Neuron (in vitro differentiated cells): ENCODE measurements around the gene CDC5L.

ENCODE experiments used
- H2AFZ ChIP-seq: one replicate; pipeline ENCODE4 v1.6.1; 2013; ENCODE audit warnings: low read depth, mild to moderate bottlenecking, inconsistent platforms, low read length, moderate library complexity
- H3K27me3 ChIP-seq: one replicate; pipeline ENCODE4 v1.6.1; 2013; ENCODE audit warnings: low read length; ENCODE audit not compliant: insufficient read depth
- H3K36me3 ChIP-seq: one replicate; pipeline ENCODE4 v1.6.1; 2013; ENCODE audit warnings: low read length; ENCODE audit not compliant: insufficient read depth
- H3K4me1 ChIP-seq: one replicate; pipeline ENCODE4 v1.6.1; 2013; ENCODE audit warnings: low read length; ENCODE audit not compliant: insufficient read depth
- H3K4me3 ChIP-seq: 2 replicates; pipeline ENCODE4 v1.5.1; 2013; ENCODE audit warnings: mild to moderate bottlenecking, low read length, moderate library complexity
- H3K9me3 ChIP-seq: one replicate; pipeline ENCODE4 v1.6.1; 2013; ENCODE audit warnings: low read length

CDC5L gene

DNA sequence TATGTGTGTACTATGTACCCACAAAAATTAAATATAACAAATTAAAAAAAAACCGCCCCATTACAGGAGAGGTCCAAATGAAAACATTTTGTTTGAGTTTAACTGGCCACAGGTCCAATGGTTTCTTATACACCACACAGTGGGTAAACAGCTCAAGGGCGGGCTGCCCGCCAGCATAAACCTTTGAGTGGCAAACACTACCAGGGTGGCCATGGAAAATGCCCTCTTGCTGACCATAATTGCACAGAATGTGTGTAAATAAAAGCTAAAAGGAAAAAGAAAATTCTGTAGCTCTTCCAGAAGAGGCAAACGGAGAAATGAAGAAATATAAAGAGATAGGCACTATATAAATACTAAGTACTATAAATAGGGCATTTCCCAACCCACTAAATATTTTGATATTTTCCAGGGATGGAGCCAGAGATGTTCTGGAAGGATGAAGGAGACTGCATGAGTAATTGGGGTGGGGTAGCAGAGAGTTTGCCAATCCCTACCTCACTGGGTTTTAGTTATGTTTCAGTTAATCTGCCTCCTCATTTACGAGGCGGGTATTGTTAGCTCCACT is 1.1 kb upstream of the CDC5L start:
- peak overlapping the region; percentile 72 for H3K4me3 ChIP-seq

GRCh38 chr6:44386929-44387345 is 569 bp upstream of the CDC5L start:
- H2AFZ ChIP-seq: peak overlapping the region; percentile 60
- H3K4me1 ChIP-seq: peaks cover 24% of the 10 kb centered on the region
- H3K4me3 ChIP-seq: peak overlapping the region; percentile 72
- peaks cover 17% of the 10 kb centered on the region for H3K36me3 ChIP-seq
- no peaks in the 10 kb centered on the region for H3K9me3 ChIP-seq
- no peaks in the 10 kb centered on the region for H3K27me3 ChIP-seq

More for the DNA sequence above, 1.1 kb upstream of the CDC5L start:
- Histone ChIP-seq H2AFZ (peak overlapping the region; percentile 60), H3K4me1 (peaks cover 24% of the 10 kb centered on the region), H3K9me3 (no peaks in the 10 kb centered on the region), H3K36me3 (peaks cover 12% of the 10 kb centered on the region), H3K27me3 (no peaks in the 10 kb centered on the region)

DNA sequence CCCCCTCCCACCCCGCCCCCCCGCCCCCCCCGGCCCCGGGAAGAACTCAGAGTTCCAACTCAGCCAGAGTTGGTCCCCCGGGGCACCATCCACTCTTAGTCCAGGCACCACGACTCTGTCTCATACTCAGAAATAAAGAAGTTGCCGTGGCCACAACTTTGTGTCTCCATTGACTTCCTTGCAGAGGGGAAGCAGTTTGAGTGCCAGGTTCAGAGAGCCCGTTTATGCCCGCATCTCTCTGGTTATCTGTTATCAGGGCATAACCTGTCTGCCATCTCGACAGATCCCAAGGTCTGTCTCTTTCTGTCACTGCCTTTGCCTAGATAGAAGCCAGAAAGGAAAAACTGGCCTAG is 605 bp downstream of the CDC5L start:
- Histone ChIP-seq H3K36me3 (peaks cover 28% of the 10 kb centered on the region), H2AFZ (no peak overlapping the region), H3K27me3 (no peaks in the 10 kb centered on the region), H3K4me1 (peaks cover 24% of the 10 kb centered on the region), H3K4me3 (peak overlapping the region; percentile 72), H3K9me3 (no peaks in the 10 kb centered on the region)

DNA sequence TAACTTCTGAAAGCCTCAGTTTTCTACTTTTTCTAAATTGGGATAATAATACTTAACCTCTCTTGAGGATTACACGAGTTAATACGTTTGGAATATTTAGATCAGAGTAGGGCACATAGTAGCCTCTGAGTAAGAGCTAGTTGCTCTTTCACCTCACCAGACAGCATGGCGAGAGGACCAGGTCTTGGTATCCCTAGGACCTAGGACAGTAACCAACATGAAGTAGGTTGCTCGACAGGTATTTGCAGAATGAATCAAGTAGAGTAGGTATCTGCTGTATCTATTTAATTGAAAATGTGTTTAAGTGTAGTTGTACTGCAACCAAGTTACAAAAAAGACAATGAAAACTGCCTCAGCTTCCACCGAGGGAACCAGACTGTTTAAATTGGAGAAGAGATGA is 1.4 kb downstream of the CDC5L start:
- Histone ChIP-seq H3K4me1 (peaks cover 24% of the 10 kb centered on the region), H3K4me3 (peak overlapping the region; percentile 72), H3K36me3 (peaks cover 36% of the 10 kb centered on the region), H3K9me3 (no peaks in the 10 kb centered on the region), H3K27me3 (no peaks in the 10 kb centered on the region), H2AFZ (no peak overlapping the region)

- H3K4me1 ChIP-seq: peaks cover 24% of the 10 kb centered on the region
- H3K9me3 ChIP-seq: no peaks in the 10 kb centered on the region
- peaks cover 49% of the 10 kb centered on the region for H3K36me3 ChIP-seq
- H3K4me3 ChIP-seq: no peak overlapping the region
- no peaks in the 10 kb centered on the region for H3K27me3 ChIP-seq
- no peak overlapping the region for H2AFZ ChIP-seq
Measured at GRCh38 chr6:44390158-44390683, 2.7 kb downstream of the CDC5L start.

DNA sequence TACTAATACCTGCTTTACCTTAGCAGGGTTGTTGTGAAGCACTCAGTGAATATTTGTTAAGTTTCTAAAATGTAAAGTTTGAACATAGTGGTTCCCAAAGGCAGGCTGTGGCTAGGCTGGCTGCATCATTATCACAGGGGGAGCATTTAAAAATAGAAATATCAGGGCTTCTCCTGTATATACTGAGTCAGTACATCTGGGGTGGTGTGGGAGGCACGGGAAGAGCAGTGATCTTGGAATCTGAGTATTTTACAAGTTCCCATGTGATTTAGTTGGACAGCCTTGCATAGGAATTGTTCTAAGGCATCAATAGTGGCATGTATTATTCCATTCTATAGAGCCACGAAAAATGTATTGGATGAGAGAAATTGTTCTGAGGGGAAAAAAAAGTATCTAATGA is 8.0 kb downstream of the CDC5L start:
- no peaks in the 10 kb centered on the region for H3K4me1 ChIP-seq
- H3K9me3 ChIP-seq: peaks cover 3% of the 10 kb centered on the region
- peaks cover 89% of the 10 kb centered on the region for H3K36me3 ChIP-seq
- H3K4me3 ChIP-seq: no peak overlapping the region
- H3K27me3 ChIP-seq: no peaks in the 10 kb centered on the region
- H2AFZ ChIP-seq: no peak overlapping the region

DNA sequence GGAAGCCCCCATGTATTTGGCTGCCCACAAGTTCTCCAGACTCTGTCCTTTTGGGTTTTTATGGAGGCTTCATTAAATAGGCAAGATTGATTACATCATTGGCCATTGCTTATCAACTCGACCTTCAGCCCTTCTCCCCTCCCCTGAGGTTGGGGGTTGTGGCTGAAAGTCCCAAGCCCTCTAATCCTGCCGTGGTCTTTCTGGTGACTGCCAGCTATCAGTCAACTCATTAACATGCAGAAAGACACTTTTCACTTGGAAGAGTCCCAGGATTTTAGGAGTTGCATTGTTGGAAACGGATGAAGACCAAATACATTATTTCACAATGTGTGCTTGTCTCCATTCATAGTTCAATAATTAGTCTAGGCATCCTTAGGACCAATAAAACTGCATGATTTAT is 9.5 kb downstream of the CDC5L start:
- peaks cover 87% of the 10 kb centered on the region for H3K36me3 ChIP-seq
- no peak overlapping the region for H3K4me3 ChIP-seq
- H3K27me3 ChIP-seq: no peaks in the 10 kb centered on the region
- no peak overlapping the region for H2AFZ ChIP-seq
- no peaks in the 10 kb centered on the region for H3K4me1 ChIP-seq
- peaks cover 10% of the 10 kb centered on the region for H3K9me3 ChIP-seq

DNA sequence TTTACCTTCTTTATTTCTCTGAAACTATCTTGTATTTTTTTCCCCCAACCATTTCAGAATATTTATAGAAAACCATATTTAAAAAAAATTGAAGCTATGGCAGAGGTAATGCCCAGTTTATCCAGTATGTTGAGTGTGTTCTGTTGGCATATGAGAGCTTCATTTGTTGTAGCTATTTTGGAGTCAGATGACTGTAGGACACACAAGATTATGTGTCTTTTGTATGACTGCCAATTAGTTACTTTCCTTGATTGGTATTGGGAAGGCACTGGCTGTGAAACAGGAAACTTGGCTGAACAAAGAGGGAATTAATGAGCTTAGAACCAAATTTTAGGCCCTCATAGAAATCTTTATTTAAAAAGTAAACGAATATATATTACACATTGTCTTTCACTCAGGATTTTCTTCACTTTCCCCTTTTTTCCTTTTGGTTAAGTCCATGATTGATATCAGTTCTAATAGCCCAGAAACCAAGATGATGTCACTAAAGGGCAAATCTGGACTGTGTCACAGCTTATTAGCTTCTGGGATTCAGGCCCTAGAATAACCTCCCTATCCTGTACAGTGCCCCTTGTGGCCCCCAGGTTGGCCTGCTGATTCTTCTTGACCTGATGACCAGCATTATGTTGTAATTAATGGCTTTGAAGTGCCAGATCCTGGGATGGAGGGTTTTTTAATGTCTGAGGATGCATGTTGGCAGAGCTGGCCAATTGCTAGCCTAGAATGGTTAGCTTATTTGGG is 10.1 kb downstream of the CDC5L start:
- H2AFZ ChIP-seq: no peak overlapping the region
- no peak overlapping the region for H3K4me3 ChIP-seq
- no peaks in the 10 kb centered on the region for H3K27me3 ChIP-seq
- peaks cover 83% of the 10 kb centered on the region for H3K36me3 ChIP-seq
- peaks cover 10% of the 10 kb centered on the region for H3K9me3 ChIP-seq
- no peaks in the 10 kb centered on the region for H3K4me1 ChIP-seq

DNA sequence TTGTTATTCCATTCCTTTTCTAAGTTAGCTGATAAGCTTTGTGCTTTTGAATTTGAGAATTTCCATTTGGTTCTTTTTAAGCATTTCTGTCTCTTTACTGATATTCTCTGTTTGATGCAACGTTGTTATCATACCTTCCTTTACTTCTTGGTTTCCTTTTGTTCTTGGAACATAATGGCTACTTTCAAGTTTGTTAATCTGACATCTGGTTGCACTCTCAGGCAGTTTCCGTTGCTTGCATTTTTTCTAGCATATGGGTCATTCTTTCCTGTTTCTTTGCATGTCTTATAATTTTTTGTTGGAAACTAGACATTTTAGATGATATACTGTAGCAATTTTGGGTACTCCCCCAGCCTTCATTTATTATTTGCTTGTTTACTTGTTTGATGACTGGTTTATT is 12.5 kb downstream of the CDC5L start:
- no peaks in the 10 kb centered on the region for H3K4me1 ChIP-seq
- H3K4me3 ChIP-seq: no peak overlapping the region
- H2AFZ ChIP-seq: no peak overlapping the region
- H3K36me3 ChIP-seq: peaks cover 81% of the 10 kb centered on the region
- H3K9me3 ChIP-seq: peaks cover 10% of the 10 kb centered on the region
- H3K27me3 ChIP-seq: no peaks in the 10 kb centered on the region

DNA sequence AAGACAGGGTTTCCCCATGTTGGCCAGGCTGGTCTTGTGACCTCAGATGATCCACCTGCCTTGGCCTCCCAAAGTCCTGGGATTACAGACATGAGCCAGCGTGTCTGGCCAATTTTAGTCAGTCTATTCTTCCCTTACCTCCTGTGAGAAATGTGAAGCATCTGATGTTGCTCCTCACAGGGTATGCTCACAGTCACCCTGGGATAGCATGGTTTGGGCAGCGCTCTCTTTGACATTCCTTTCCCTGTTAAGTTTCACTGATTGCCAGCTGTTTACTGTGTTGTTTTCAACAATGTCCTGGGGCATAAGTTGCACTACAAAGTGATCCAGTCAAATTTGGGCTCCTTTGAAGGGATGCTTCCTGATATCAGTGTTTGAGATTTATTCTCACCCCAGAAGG is 13.1 kb downstream of the CDC5L start:
- peaks cover 10% of the 10 kb centered on the region for H3K9me3 ChIP-seq
- H3K4me1 ChIP-seq: no peaks in the 10 kb centered on the region
- no peak overlapping the region for H3K4me3 ChIP-seq
- no peaks in the 10 kb centered on the region for H3K27me3 ChIP-seq
- H3K36me3 ChIP-seq: peaks cover 81% of the 10 kb centered on the region
- H2AFZ ChIP-seq: no peak overlapping the region

GRCh38 chr6:44401138-44401537 is 13.6 kb downstream of the CDC5L start:
- Histone ChIP-seq H3K4me3 (no peak overlapping the region), H2AFZ (no peak overlapping the region), H3K4me1 (no peaks in the 10 kb centered on the region), H3K9me3 (peaks cover 10% of the 10 kb centered on the region), H3K27me3 (no peaks in the 10 kb centered on the region), H3K36me3 (peaks cover 80% of the 10 kb centered on the region)

DNA sequence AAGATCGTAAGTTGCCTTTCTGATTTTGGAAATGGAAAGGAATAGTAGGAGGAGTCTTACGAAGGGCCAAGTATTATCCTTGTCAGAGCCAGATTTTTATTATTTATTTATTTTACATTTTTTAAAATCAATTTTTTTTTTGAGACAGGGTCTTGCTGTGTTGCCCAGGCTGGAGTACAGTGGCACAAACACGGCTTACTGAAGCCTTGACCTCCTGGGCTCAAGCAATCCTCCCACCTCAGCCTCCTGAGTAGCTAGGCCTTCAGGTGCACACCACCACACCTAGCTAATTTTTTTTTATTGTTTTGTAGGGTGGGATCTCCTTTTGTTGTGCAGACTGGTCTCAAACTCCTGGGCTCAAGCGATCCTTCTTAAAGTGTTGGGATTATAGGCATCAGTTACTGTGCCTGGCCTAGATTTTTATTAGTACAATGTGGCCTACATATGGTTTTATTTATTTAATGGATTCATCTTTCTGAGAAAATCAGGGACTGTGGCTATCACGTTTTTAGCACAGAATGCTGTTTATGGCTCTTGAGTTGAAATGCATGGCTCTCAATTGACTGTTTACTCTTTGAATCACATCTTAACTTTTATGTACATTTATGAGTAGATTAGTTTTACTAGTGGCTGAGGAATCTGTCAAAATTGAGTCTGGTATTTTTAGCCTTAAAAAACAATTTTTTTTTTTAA is 16.7 kb downstream of the CDC5L start:
- H3K9me3 ChIP-seq: peaks cover 9% of the 10 kb centered on the region
- H3K4me3 ChIP-seq: no peak overlapping the region
- no peaks in the 10 kb centered on the region for H3K4me1 ChIP-seq
- peaks cover 79% of the 10 kb centered on the region for H3K36me3 ChIP-seq
- no peaks in the 10 kb centered on the region for H3K27me3 ChIP-seq
- no peak overlapping the region for H2AFZ ChIP-seq

DNA sequence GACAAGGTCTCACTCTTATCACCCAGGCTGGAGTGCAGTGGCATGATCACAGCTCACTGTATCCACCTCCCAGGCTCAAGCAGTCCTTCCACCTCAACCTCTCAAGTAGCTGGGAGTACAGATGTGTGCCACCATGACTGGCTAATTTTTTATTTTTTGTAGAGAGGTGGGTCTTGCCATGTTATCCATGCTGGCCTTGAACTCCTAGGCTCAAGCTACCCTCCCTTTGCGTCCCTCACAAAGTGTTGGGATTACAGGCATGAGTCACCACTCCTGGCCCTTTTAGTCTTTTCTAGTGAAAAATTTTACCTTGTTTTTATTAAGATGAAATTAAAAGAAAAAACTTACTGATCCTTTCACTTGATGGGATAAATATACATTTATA is 17.2 kb downstream of the CDC5L start:
- H3K4me3 ChIP-seq: no peak overlapping the region
- H3K9me3 ChIP-seq: peaks cover 9% of the 10 kb centered on the region
- peaks cover 81% of the 10 kb centered on the region for H3K36me3 ChIP-seq
- no peak overlapping the region for H2AFZ ChIP-seq
- H3K27me3 ChIP-seq: no peaks in the 10 kb centered on the region
- no peaks in the 10 kb centered on the region for H3K4me1 ChIP-seq
